Ramos (cell line): Measurements from ENCODE around the gene COL20A1.
"Not testable (repeated sequence)": the region's sequence is repeated elsewhere in the genome, so short reads cannot be mapped to it uniquely, and the experiment has no call there.

Experiments
- in situ Hi-C: fragments of 300-500 bp; cut with MboI; formaldehyde crosslinking; loops from one replicate; pipeline ENCODE4 v1.14.3; 2022; ENCODE audit warnings: low sequenced_read_pairs; ENCODE audit not compliant: unreplicated experiment

The COL20A1 gene

GRCh38 chr20:63329331-63330083, 36.5 kb downstream of the COL20A1 start:
- in situ Hi-C loops: no loop called here

GRCh38 chr20:63330084-63330760, 37.2 kb downstream of the COL20A1 start:
- in situ Hi-C loops: no loop called here

GRCh38 chr20:63330940-63331339, 38.0 kb downstream of the COL20A1 start:
- in situ Hi-C loops: no loop called here

- in situ Hi-C loops: no loop called here
Observed at GRCh38 chr20:63331741-63332400, 38.9 kb downstream of the COL20A1 start.

- in situ Hi-C loops: no loop called here
Observed at GRCh38 chr20:63332488-63333240, 39.7 kb downstream of the COL20A1 start.

GRCh38 chr20:63333241-63333836, 40.4 kb downstream of the COL20A1 start:
- in situ Hi-C loops: no loop called here

- in situ Hi-C loops: no loop called here
Observed at GRCh38 chr20:63334356-63334755, 41.4 kb downstream of the COL20A1 start.

GRCh38 chr20:63335060-63335459, 42.1 kb downstream of the COL20A1 start:
- in situ Hi-C loops: not testable (repeated sequence)

- in situ Hi-C loops: no loop called here
Observed at GRCh38 chr20:63335711-63336110, 42.7 kb downstream of the COL20A1 start.

GRCh38 chr20:63336232-63336752, 43.3 kb downstream of the COL20A1 start:
- in situ Hi-C loops: no loop called here

GRCh38 chr20:63337786-63338420, 44.9 kb downstream of the COL20A1 start:
- in situ Hi-C loops: no loop called here

GRCh38 chr20:63339154-63340094, 46.4 kb downstream of the COL20A1 start:
- in situ Hi-C loops: not testable (repeated sequence)

- in situ Hi-C loops: not testable (repeated sequence)
Observed at GRCh38 chr20:63340158-63340688, 47.2 kb downstream of the COL20A1 start.

- in situ Hi-C loops: no loop called here
Observed at GRCh38 chr20:63342561-63343459, 49.8 kb downstream of the COL20A1 start.

- in situ Hi-C loops: no loop called here
Observed at GRCh38 chr20:63343460-63344445, 50.8 kb downstream of the COL20A1 start.
